H1 (cell line): ENCODE measurements around the gene CEP85L. TPM values are rescaled to one million over a fixed set of nuclear protein-coding genes. Genes with fewer than 3 reads are reported as not detected.

ENCODE experiments used
- CTCF ChIA-PET: fragments of 300-600 bp; sonication (Branson Sonifier 250); formaldehyde crosslinking; loops from one replicate; lab custom pipeline; 2021; ENCODE audit not compliant: partially characterized antibody; lab: Charles Lee
- POLR2A ChIA-PET: fragments of 300-600 bp; sonication (Branson Sonifier 250); formaldehyde crosslinking; loops from one replicate; lab custom pipeline; 2021; ENCODE audit warnings: inconsistent platforms; ENCODE audit not compliant: partially characterized antibody; lab: Charles Lee
- DNase-seq, 2 experiments: peaks; one replicate each; pipeline versions ENCODE4 v3.0.0 to v3.0.0-alpha.2; 2010 to 2022; ENCODE audit warnings: low spot score in 2 of 2, low read depth in 1 of 2, mixed read lengths in 1 of 2
- FAIRE-seq: peaks from 2 replicates; lab custom pipeline; 2011; peaks lifted over from hg19 to GRCh38; lab: Jason Lieb, UNC
- H2AFZ ChIP-seq: 2 replicates; pipeline ENCODE4 v1.8.1; 2012; ENCODE audit warnings: low read length, inconsistent platforms
- H2AK5ac ChIP-seq: 2 replicates; pipeline ENCODE4 v1.6.1; 2013; ENCODE audit warnings: low read depth, low read length
- H2BK120ac ChIP-seq: replicated peaks from 2 replicates; pipeline ENCODE3; 2013; ENCODE audit warnings: low read depth, low read length, inconsistent platforms
- H2BK12ac ChIP-seq: 2 replicates; pipeline ENCODE4 v1.6.1; 2013; ENCODE audit warnings: low read depth, low read length
- H2BK15ac ChIP-seq: 2 replicates; pipeline ENCODE4 v1.6.1; 2013; ENCODE audit warnings: low read length
- H2BK20ac ChIP-seq: 2 replicates; pipeline ENCODE4 v1.6.1; 2013; ENCODE audit warnings: low read length
- H2BK5ac ChIP-seq: 2 replicates; pipeline ENCODE4 v1.6.1; 2013; ENCODE audit warnings: low read depth, low read length
- H3K14ac ChIP-seq: 2 replicates; pipeline ENCODE4 v1.6.1; 2013; ENCODE audit warnings: inconsistent platforms; ENCODE audit not compliant: insufficient read length
- H3K18ac ChIP-seq: 2 replicates; pipeline ENCODE4 v1.6.1; 2013; ENCODE audit warnings: low read length; ENCODE audit errors: extremely low read depth
- H3K23ac ChIP-seq: 2 replicates; pipeline ENCODE4 v1.6.1; 2013; ENCODE audit warnings: inconsistent platforms; ENCODE audit not compliant: insufficient read length
- H3K23me2 ChIP-seq: 2 replicates; pipeline ENCODE4 v1.6.1; 2013; ENCODE audit warnings: low read depth, low read length
- H3K27ac ChIP-seq: 2 replicates; pipeline ENCODE4 v1.6.1; 2011; ENCODE audit warnings: low read depth, low read length, inconsistent platforms
- H3K27me3 ChIP-seq, 4 experiments: replicated peaks in 1 of 4; 1 replicate in 1 of 4; 2 replicates in 3 of 4; pipeline versions ENCODE4 v1.6.1 to v1.8.1; 2011 to 2013; ENCODE audit warnings: low read length in 3 of 4, mild to moderate bottlenecking in 3 of 4, inconsistent platforms in 2 of 4, mixed read lengths in 2 of 4, moderate library complexity in 1 of 4; ENCODE audit not compliant: control insufficient read depth in 3 of 4, insufficient read depth in 3 of 4; ENCODE audit errors: extremely low read depth in 1 of 4
- H3K36me3 ChIP-seq, 4 experiments: 2 replicates each; pipeline versions ENCODE4 v1.6.1 to v1.8.1; 2011 to 2013; ENCODE audit warnings: mild to moderate bottlenecking in 4 of 4, low read length in 3 of 4, moderate library complexity in 2 of 4, control low read depth in 1 of 4, inconsistent platforms in 1 of 4; ENCODE audit not compliant: insufficient read depth in 4 of 4, control insufficient read depth in 2 of 4
- H3K4ac ChIP-seq: replicated peaks from 2 replicates; pipeline ENCODE3; 2013; ENCODE audit warnings: low read length, low read depth, mixed read lengths, inconsistent platforms; ENCODE audit not compliant: insufficient read length
- H3K4me1 ChIP-seq, 4 experiments: replicated peaks in 1 of 4; 1 replicate in 1 of 4; 2 replicates in 3 of 4; pipeline versions ENCODE4 v1.6.1 to v1.8.1; 2011 to 2013; ENCODE audit warnings: low read length in 3 of 4, inconsistent platforms in 2 of 4, mixed read lengths in 1 of 4; ENCODE audit not compliant: insufficient read depth in 4 of 4, control insufficient read depth in 3 of 4
- H3K4me2 ChIP-seq, 2 experiments: 2 replicates each; pipeline versions ENCODE4 v1.6.1 to v1.8.1; 2011 to 2013; ENCODE audit warnings: low read depth in 2 of 2, low read length in 2 of 2, control low read depth in 1 of 2, inconsistent platforms in 1 of 2, mild to moderate bottlenecking in 1 of 2; ENCODE audit not compliant: insufficient read depth in 1 of 2
- H3K4me3 ChIP-seq, 4 experiments: fragments of 200-600, 300-600 bp in 1 of 4; sonication (generic), shearing (Covaris generic), sonication (Bioruptor Twin) in 1 of 4; 2 replicates each; pipeline versions ENCODE4 v1.5.1 to v1.8.1; 2011 to 2016; ENCODE audit warnings: low read length in 4 of 4, low read depth in 3 of 4, control low read depth in 2 of 4, inconsistent platforms in 2 of 4, mild to moderate bottlenecking in 2 of 4, mixed read lengths in 1 of 4, moderate library complexity in 1 of 4; ENCODE audit not compliant: insufficient read depth in 2 of 4; ENCODE audit errors: extremely low read depth in 1 of 4
- H3K56ac ChIP-seq: replicated peaks from 2 replicates; pipeline ENCODE3; 2013; ENCODE audit warnings: low read depth, mild to moderate bottlenecking, mixed read lengths, low read length, inconsistent platforms; ENCODE audit not compliant: insufficient read length
- H3K79me1 ChIP-seq: 2 replicates; pipeline ENCODE4 v1.6.1; 2013; ENCODE audit warnings: low read depth, low read length, control low read depth
- H3K79me2 ChIP-seq, 2 experiments: 2 replicates each; pipeline versions ENCODE4 v1.6.1 to v1.8.1; 2012 to 2013; ENCODE audit warnings: low read length in 2 of 2, mild to moderate bottlenecking in 2 of 2, inconsistent platforms in 1 of 2; ENCODE audit not compliant: insufficient read depth in 2 of 2, control insufficient read depth in 1 of 2
- H3K9ac ChIP-seq, 4 experiments: replicated peaks in 1 of 4; 1 replicate in 1 of 4; 2 replicates in 3 of 4; pipeline versions ENCODE4 v1.6.1 to v1.8.1; 2011 to 2013; ENCODE audit warnings: low read depth in 3 of 4, low read length in 3 of 4, control low read depth in 2 of 4, mild to moderate bottlenecking in 2 of 4, moderate library complexity in 2 of 4, inconsistent platforms in 1 of 4; ENCODE audit errors: extremely low read depth in 1 of 4
- H3K9me3 ChIP-seq, 2 experiments: 2 replicates each; pipeline versions ENCODE4 v1.6.1 to v1.8.1; 2012 to 2013; ENCODE audit warnings: mild to moderate bottlenecking in 2 of 2, moderate library complexity in 2 of 2, control low read depth in 1 of 2, inconsistent platforms in 1 of 2, low read depth in 1 of 2, low read length in 1 of 2, mixed read lengths in 1 of 2; ENCODE audit not compliant: insufficient read depth in 2 of 2
- H4K20me1 ChIP-seq, 2 experiments: replicated peaks in 1 of 2; 2 replicates each; pipeline versions ENCODE3 to v1.8.1; 2011 to 2013; ENCODE audit warnings: inconsistent platforms in 2 of 2, low read length in 2 of 2, mild to moderate bottlenecking in 1 of 2; ENCODE audit not compliant: insufficient read depth in 2 of 2, control insufficient read depth in 1 of 2
- H4K5ac ChIP-seq: 2 replicates; pipeline ENCODE4 v1.6.1; 2013; ENCODE audit warnings: low read length, low read depth, mixed read lengths, inconsistent platforms; ENCODE audit not compliant: insufficient read length
- H4K8ac ChIP-seq: 2 replicates; pipeline ENCODE4 v1.8.0; 2013; ENCODE audit warnings: mild to moderate bottlenecking, moderate library complexity, low read length, inconsistent platforms; ENCODE audit not compliant: insufficient read depth; ENCODE audit errors: extremely low read depth
- H4K91ac ChIP-seq: replicated peaks from 2 replicates; pipeline ENCODE3; 2013; ENCODE audit warnings: low read length, mixed read lengths, inconsistent platforms; ENCODE audit not compliant: insufficient read length
- CBX5 ChIP-seq: fragments of 300-800, 300-1000 bp; sonication (generic); IDR thresholded peaks from 2 replicates; pipeline ENCODE4 v1.7.1; 2016; ENCODE audit warnings: antibody characterized with exemption, low read length, low read depth
- CHD1 ChIP-seq: IDR thresholded peaks from 2 replicates; pipeline ENCODE4 v1.6.1; 2012; ENCODE audit warnings: low read depth, low read length, improper control_type of control experiment
- HDAC2 ChIP-seq, 2 experiments: fragments of 300-600 bp in 1 of 2; sonication (generic) in 1 of 2; IDR thresholded peaks; 2 replicates each; pipeline ENCODE4 v1.6.1; 2011 to 2012; ENCODE audit warnings: low read depth in 2 of 2, low read length in 2 of 2, mild to moderate bottlenecking in 2 of 2, moderate library complexity in 2 of 2, borderline replicate concordance in 1 of 2, inconsistent platforms in 1 of 2
- RBBP5 ChIP-seq: IDR thresholded peaks from 2 replicates; pipeline ENCODE4 v1.7.1; 2012; ENCODE audit warnings: low read depth, mild to moderate bottlenecking, inconsistent platforms, low read length, moderate library complexity, borderline replicate concordance
- RXRA ChIP-seq: IDR thresholded peaks from 2 replicates; pipeline ENCODE4 v1.6.1; 2011; ENCODE audit warnings: low read depth, mild to moderate bottlenecking, low read length, moderate library complexity; ENCODE audit not compliant: insufficient read depth
- SIN3A ChIP-seq, 2 experiments: IDR thresholded peaks in 1 of 2; conservative IDR thresholded peaks in 1 of 2; 2 replicates each; pipeline ENCODE4 v1.6.1; 2011 to 2012; ENCODE audit warnings: low read length in 2 of 2, improper control_type of control experiment in 1 of 2, low read depth in 1 of 2, mild to moderate bottlenecking in 1 of 2
- SIX5 ChIP-seq: IDR thresholded peaks from 2 replicates; pipeline ENCODE4 v1.6.1; 2011; ENCODE audit warnings: mild to moderate bottlenecking, low read depth, low read length
- SUZ12 ChIP-seq: fragments of 200-600 bp; sonication (generic); IDR thresholded peaks from 2 replicates; pipeline ENCODE4 v1.6.1; 2012; ENCODE audit warnings: mild to moderate bottlenecking, inconsistent platforms, low read length, moderate library complexity, mixed read lengths
- WGBS, 2 experiments: shearing (Covaris generic) in 1 of 2; methylation state at CpG; one replicate each; pipeline versions ENCODE4 v1.1.6 to v1.1.7; 2013 to 2015; ENCODE audit warnings: low lambda C conversion rate in 2 of 2, mixed read lengths in 2 of 2, inconsistent platforms in 1 of 2, low coverage in 1 of 2, missing lambda C conversion rate in 1 of 2; ENCODE audit not compliant: insufficient replicate concordance in 2 of 2, insufficient coverage in 1 of 2, insufficient read length in 1 of 2; ENCODE audit errors: extremely low coverage in 1 of 2, missing lambda C conversion rate in 1 of 2; 5-methylcytosine and 5-hydroxymethylcytosine counted together
- polyA plus RNA-seq, 7 experiments: library from polyadenylated mRNA; depleted of rRNA in 3 of 7; stranded (reverse) in 5 of 7; unstranded in 2 of 7; fragments of >200 nt in 5 of 7; fragments of 200-250 nt in 2 of 7; gene quantifications; 1 replicate in 5 of 7; 2 replicates in 1 of 7; 4 replicates in 1 of 7; pipeline versions ENCODE4 v1.2.1 to v1.2.3, GENCODE V29; 2011 to 2013; ENCODE audit warnings: missing spikeins in 2 of 7, mixed read lengths in 2 of 7
- total RNA-seq: library from RNA; stranded (reverse); fragmentation: NEBNext Ultra II Directional; extraction: Animal tissue kit (Norgen Biotek cat#: 25700); gene quantifications from 2 replicates; pipeline ENCODE4 v1.2.1, GENCODE V29; 2021

CEP85L gene
- total and polyA plus RNA-seq, 2 of the 8 experiments (the other 6 are each of a cell fraction or from before 2014, with no cell fraction given), result 3.2 to 27.6 TPM

DNA sequence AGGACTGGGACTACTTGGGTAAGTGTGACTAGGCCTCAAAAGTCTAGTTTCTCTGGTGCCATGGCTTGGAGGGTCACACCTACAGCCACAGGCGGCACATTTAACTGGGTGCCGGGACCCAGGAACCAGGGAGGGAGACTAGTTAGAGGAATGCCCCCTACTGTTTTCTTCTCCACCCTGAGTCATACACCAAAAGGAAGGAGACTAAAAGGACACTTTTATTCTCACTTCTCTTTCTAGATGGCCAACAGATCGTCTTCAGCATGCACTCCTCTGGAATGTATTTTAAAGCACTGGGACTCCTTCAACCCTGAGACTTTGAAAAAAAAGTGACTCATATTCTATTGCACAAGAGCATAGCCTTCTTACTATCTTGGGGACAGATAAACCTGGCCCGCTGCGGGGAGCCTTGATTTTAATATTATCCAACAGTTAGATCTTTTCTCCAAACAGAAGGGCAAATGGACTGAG is 69.9 kb downstream of the CEP85L start:
- Histone ChIP-seq H3K4me1 (peaks cover 0 to 10% (median 0%) of the 10 kb centered on the region in 4 experiments; a peak in 1 of 7 replicates), H3K36me3 (no peaks in the 10 kb centered on the region; a peak in 1 of 8 replicates), H3K9ac (no peak overlapping the region; a peak in 1 of 7 replicates), H2BK20ac (no peak overlapping the region), H3K27ac (no peak overlapping the region), H2BK15ac (no peak overlapping the region), H3K23me2 (no peaks in the 10 kb centered on the region), H2BK5ac (no peak overlapping the region), H3K79me1 (no peaks in the 10 kb centered on the region), H3K4ac (no peak overlapping the region), H3K18ac (no peak overlapping the region), H2BK12ac (no peak overlapping the region), H4K20me1 (peaks cover 0 to 2% of the 10 kb centered on the region in 2 experiments), H4K8ac (no peak overlapping the region), H2AFZ (no peak overlapping the region), H3K56ac (no peak overlapping the region), H4K5ac (no peak overlapping the region), H3K23ac (no peak overlapping the region), H3K79me2 (no peaks in the 10 kb centered on the region), H2BK120ac (no peak overlapping the region), H3K9me3 (no peaks in the 10 kb centered on the region), H3K14ac (no peak overlapping the region), H4K91ac (no peak overlapping the region), H3K4me2 (no peak overlapping the region), H2AK5ac (no peak overlapping the region), H3K27me3 (no peaks in the 10 kb centered on the region), H3K4me3 (no peak overlapping the region)
- TF ChIP-seq RXRA (no peak), HDAC2 (IDR thresholded peaks at IDR 0.05; ENCODE audit: borderline replicate concordance in 1 of 2, low read depth in 2 of 2, low read length in 2 of 2) (no peak), CBX5 (no peak), SIN3A (conservative IDR thresholded peaks at IDR 0.05 in 1 of 2, IDR thresholded peaks at IDR 0.05 in 1 of 2; ENCODE audit: low read depth in 1 of 2, low read length in 2 of 2) (no peak), RBBP5 (no peak), SUZ12 (no peak), SIX5 (no peak), CHD1 (no peak)
- ChIA-PET POLR2A (no interaction called here), CTCF (interaction anchor here (0.8 to 4.1 kb wide), 23 partner anchors 9 to 603 kb away, joined by 3 to 48 read pairs (median 5); no protein-coding TSS in a partner anchor)
- 95% methylated on average over 5 of the region's 5 CpGs; no CpG with 5 or more reads in 1 of the 2 experiments for WGBS, 2 experiments
- no peak for DNase-seq
- FAIRE-seq, result no peak
